Endothelial cell of umbilical vein (primary cell): ENCODE measurements around the gene MIER2. TPM values are rescaled to one million over a fixed set of nuclear protein-coding genes. Genes with fewer than 3 reads are reported as not detected.

Experiments
- BruUV-seq: library from RNA; stranded (reverse); fragments of 400-500 nt; replicated peaks from 2 replicates; lab custom pipeline; 2021; lab: Mats Ljungman, UMichigan
- CTCF ChIA-PET: fragments of 300-600, 350-600 bp; sonication (Branson Sonifier 250); formaldehyde crosslinking; loops from one replicate; lab custom pipeline; 2021; ENCODE audit warnings: antibody characterized with exemption, inconsistent platforms; lab: Charles Lee
- POLR2A ChIA-PET: fragments of 300-600, 350-600 bp; sonication (Branson Sonifier 250); formaldehyde crosslinking; loops from one replicate; lab custom pipeline; 2021; ENCODE audit warnings: antibody characterized with exemption, inconsistent platforms; lab: Charles Lee
- DNase-seq: peaks from one replicate; pipeline ENCODE4 v3.0.0-alpha.2; 2011; ENCODE audit warnings: low read depth, low spot score
- FAIRE-seq: peaks from 2 replicates; lab custom pipeline; 2011; peaks lifted over from hg19 to GRCh38; lab: Jason Lieb, UNC
- H2AFZ ChIP-seq: 2 replicates; pipeline ENCODE4 v1.6.0; 2012; ENCODE audit warnings: low read depth, low read length, control low read depth, inconsistent platforms
- H3K27ac ChIP-seq: 2 replicates; pipeline ENCODE4 v1.5.1; 2011; ENCODE audit warnings: low read depth, mild to moderate bottlenecking, control low read depth, low read length, moderate library complexity; ENCODE audit not compliant: insufficient read depth
- H3K27me3 ChIP-seq, 2 experiments: 2 replicates each; pipeline versions ENCODE4 v1.6.0 to v1.6.1; 2011; ENCODE audit warnings: low read length in 2 of 2, mixed read lengths in 1 of 2; ENCODE audit not compliant: control insufficient read depth in 2 of 2, insufficient read depth in 2 of 2
- H3K36me3 ChIP-seq, 2 experiments: 2 replicates in 1 of 2; 3 replicates in 1 of 2; pipeline ENCODE4 v1.5.1; 2011; ENCODE audit warnings: low read length in 2 of 2, mild to moderate bottlenecking in 1 of 2, moderate library complexity in 1 of 2; ENCODE audit not compliant: control insufficient read depth in 2 of 2, insufficient read depth in 2 of 2; ENCODE audit errors: extremely low read depth in 1 of 2
- H3K4me1 ChIP-seq: 3 replicates; pipeline ENCODE4 v1.5.1; 2011; ENCODE audit warnings: mild to moderate bottlenecking, low read length; ENCODE audit not compliant: control insufficient read depth, insufficient read depth; ENCODE audit errors: extremely low read depth
- H3K4me2 ChIP-seq: 2 replicates; pipeline ENCODE4 v1.6.1; 2011; ENCODE audit warnings: low read length, control low read depth, mixed read lengths; ENCODE audit not compliant: insufficient read depth
- H3K4me3 ChIP-seq, 3 experiments: fragments of 200-600 bp in 1 of 3; sonication (generic), shearing (Covaris generic) in 1 of 3; replicated peaks in 1 of 3; 2 replicates each; pipeline ENCODE4 v1.5.1; 2011 to 2016; ENCODE audit warnings: control low read depth in 3 of 3, low read length in 3 of 3, mild to moderate bottlenecking in 2 of 3, inconsistent platforms in 1 of 3, low read depth in 1 of 3, moderate library complexity in 1 of 3; ENCODE audit not compliant: insufficient read depth in 1 of 3
- H3K79me2 ChIP-seq: 2 replicates; pipeline ENCODE4 v1.6.0; 2012; ENCODE audit warnings: low read length, inconsistent platforms; ENCODE audit not compliant: control insufficient read depth, insufficient read depth
- H3K9ac ChIP-seq: replicated peaks from 2 replicates; pipeline ENCODE3; 2011; ENCODE audit warnings: low read length, control low read depth; ENCODE audit not compliant: insufficient read depth; ENCODE audit errors: extremely low read depth
- H3K9me1 ChIP-seq: replicated peaks from 3 replicates; pipeline ENCODE4 v1.6.0; 2011; ENCODE audit warnings: mild to moderate bottlenecking, low read length; ENCODE audit not compliant: control insufficient read depth, insufficient read depth; ENCODE audit errors: extremely low read depth
- H3K9me3 ChIP-seq: replicated peaks from 2 replicates; pipeline ENCODE4 v1.5.1; 2012; ENCODE audit warnings: low read length, inconsistent platforms; ENCODE audit not compliant: control insufficient read depth, insufficient read depth
- H4K20me1 ChIP-seq: replicated peaks from 2 replicates; pipeline ENCODE3; 2011; ENCODE audit warnings: mild to moderate bottlenecking, low read length; ENCODE audit not compliant: control insufficient read depth, insufficient read depth; ENCODE audit errors: extremely low read depth
- EZH2 ChIP-seq: IDR thresholded peaks from 2 replicates; pipeline ENCODE4 v1.6.1; 2012; ENCODE audit warnings: borderline replicate concordance, low read depth, mild to moderate bottlenecking, moderate library complexity, low read length, inconsistent platforms; ENCODE audit not compliant: severe bottlenecking
- FOS ChIP-seq: IDR thresholded peaks from 2 replicates; pipeline ENCODE4 v1.6.1; 2011; ENCODE audit warnings: mild to moderate bottlenecking, low read length, moderate library complexity, borderline replicate concordance; ENCODE audit not compliant: insufficient read depth
- GATA2 ChIP-seq: IDR thresholded peaks from 2 replicates; pipeline ENCODE4 v1.7.0; 2011; ENCODE audit warnings: low read depth, mild to moderate bottlenecking, moderate library complexity, mixed read lengths, low read length; ENCODE audit not compliant: insufficient read length, insufficient read depth
- JUN ChIP-seq: IDR thresholded peaks from 2 replicates; pipeline ENCODE4 v1.6.1; 2011; ENCODE audit warnings: borderline replicate concordance, low read depth; ENCODE audit not compliant: insufficient read length, insufficient read depth
- MYC ChIP-seq: IDR thresholded peaks from one replicate; pipeline ENCODE4 v1.6.1; 2011; ENCODE audit warnings: mild to moderate bottlenecking, low read depth, low read length
- POLR2A ChIP-seq: IDR thresholded peaks from 2 replicates; pipeline ENCODE4 v1.6.1; 2012; ENCODE audit warnings: low read depth, mild to moderate bottlenecking, control low read depth, low read length
- POLR2AphosphoS5 ChIP-seq: IDR thresholded peaks from 2 replicates; pipeline ENCODE4 v1.6.1; 2012; ENCODE audit warnings: low read depth, mild to moderate bottlenecking, control low read depth, low read length, moderate library complexity; ENCODE audit not compliant: insufficient read depth
- dilution Hi-C: fragments of 300-500 bp; cut with MboI; formaldehyde crosslinking; loops from one replicate; pipeline ENCODE4 v1.15.0; 2019; ENCODE audit warnings: low sequenced_read_pairs; ENCODE audit not compliant: extremely low pct_ligation_motif_present
- intact Hi-C: fragments of 100-400 bp; cut with micrococcal nuclease; formaldehyde crosslinking; loops from one replicate; pipeline ENCODE4 v1.10.0; 2022
- polyA plus RNA-seq, 4 experiments: library from polyadenylated mRNA; depleted of rRNA in 3 of 4; stranded (reverse) in 3 of 4; unstranded in 1 of 4; fragments of >200 nt; gene quantifications; 2 replicates each; pipeline versions ENCODE4 v1.2.1 to v1.2.3, GENCODE V29; 2011 to 2012; ENCODE audit warnings: missing spikeins in 1 of 4
- total RNA-seq: library from RNA; stranded (reverse); gene quantifications from 2 replicates; pipeline ENCODE4 v1.2.3, GENCODE V29; 2021
- TF ChIP-seq, protein P1 (sequence below): IDR thresholded peaks from 2 replicates; pipeline ENCODE4 v1.6.1; 2011; ENCODE audit not compliant: insufficient read depth, insufficient read length
- TF ChIP-seq, protein P2 (sequence below), 2 donors: IDR thresholded peaks; 1 replicate in 1 of 2; 2 replicates in 1 of 2; pipeline ENCODE4 v1.5.1; 2011; ENCODE audit warnings: low read length in 2 of 2, mild to moderate bottlenecking in 2 of 2, moderate library complexity in 2 of 2, control low read depth in 1 of 2, inconsistent platforms in 1 of 2, low read depth in 1 of 2; ENCODE audit not compliant: insufficient read depth in 1 of 2; ENCODE audit errors: extremely low read depth in 1 of 2

MIER2 gene
- total and polyA plus RNA-seq, 2 donors (not counting 3 experiments of a cell fraction or from before 2014, with no cell fraction given): 20.3 to 44.9 TPM

DNA sequence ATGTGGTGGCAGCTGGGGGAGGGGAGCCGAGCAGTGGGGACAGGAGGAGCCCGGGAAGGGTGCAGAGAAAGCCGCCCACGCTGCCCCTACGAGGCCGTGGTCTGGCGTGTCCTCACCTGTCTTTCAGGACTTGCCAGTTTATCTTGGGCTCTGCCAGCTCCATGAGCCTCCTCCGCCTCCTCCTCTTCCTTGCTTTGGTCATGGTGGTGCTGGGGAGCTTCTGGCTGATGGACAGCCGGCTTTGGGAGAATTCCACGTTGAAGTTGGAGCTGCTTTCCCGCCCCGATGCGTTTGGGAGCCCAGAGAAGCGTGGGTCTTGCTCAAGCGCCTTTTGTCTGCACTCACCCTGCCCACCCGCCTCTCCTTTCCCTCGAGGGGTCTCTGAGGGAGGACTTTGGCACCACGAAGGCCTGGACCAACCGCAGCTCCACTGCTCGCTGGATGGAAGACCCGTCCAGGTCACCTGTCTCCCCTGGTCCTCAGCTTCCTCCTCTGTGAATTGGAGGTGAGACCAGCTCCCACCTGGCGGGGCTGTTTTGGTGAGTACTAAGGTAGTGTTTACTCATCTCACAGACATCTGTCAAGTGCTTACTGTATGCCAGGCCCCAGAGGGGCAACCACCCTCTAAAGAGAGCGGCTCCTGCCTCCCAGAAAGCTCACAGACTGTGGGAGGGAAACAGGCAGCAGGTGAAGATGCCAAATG, 29.7 kb upstream of the MIER2 start:
- Histone ChIP-seq H3K4me2 (no peak overlapping the region), H3K27ac (no peak overlapping the region), H3K36me3 (no peaks in the 10 kb centered on the region), H3K9me3 (no peaks in the 10 kb centered on the region), H4K20me1 (no peaks in the 10 kb centered on the region), H3K9ac (no peak overlapping the region), H3K9me1 (no peaks in the 10 kb centered on the region), H2AFZ (no peak overlapping the region), H3K4me1 (no peaks in the 10 kb centered on the region), H3K79me2 (no peaks in the 10 kb centered on the region), H3K27me3 (no peaks in the 10 kb centered on the region), H3K4me3 (no peak overlapping the region)
- intact Hi-C loops (no loop called here), dilution Hi-C loops (no loop called here)
- POLR2A ChIA-PET: no interaction called here
- no TSS peak for BruUV-seq
- FAIRE-seq: no peak
- TF ChIP-seq JUN (no peak), POLR2A (no peak), MYC (no peak), FOS (no peak), GATA2 (no peak), EZH2 (no peak), POLR2AphosphoS5 (no peak)
- TF ChIP-seq, protein P1, sequence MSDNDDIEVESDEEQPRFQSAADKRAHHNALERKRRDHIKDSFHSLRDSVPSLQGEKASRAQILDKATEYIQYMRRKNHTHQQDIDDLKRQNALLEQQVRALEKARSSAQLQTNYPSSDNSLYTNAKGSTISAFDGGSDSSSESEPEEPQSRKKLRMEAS: no peak
- TF ChIP-seq, protein P2, sequence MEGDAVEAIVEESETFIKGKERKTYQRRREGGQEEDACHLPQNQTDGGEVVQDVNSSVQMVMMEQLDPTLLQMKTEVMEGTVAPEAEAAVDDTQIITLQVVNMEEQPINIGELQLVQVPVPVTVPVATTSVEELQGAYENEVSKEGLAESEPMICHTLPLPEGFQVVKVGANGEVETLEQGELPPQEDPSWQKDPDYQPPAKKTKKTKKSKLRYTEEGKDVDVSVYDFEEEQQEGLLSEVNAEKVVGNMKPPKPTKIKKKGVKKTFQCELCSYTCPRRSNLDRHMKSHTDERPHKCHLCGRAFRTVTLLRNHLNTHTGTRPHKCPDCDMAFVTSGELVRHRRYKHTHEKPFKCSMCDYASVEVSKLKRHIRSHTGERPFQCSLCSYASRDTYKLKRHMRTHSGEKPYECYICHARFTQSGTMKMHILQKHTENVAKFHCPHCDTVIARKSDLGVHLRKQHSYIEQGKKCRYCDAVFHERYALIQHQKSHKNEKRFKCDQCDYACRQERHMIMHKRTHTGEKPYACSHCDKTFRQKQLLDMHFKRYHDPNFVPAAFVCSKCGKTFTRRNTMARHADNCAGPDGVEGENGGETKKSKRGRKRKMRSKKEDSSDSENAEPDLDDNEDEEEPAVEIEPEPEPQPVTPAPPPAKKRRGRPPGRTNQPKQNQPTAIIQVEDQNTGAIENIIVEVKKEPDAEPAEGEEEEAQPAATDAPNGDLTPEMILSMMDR (IDR thresholded peaks at IDR 0.05; ENCODE audit: extremely low read depth in 1 of 2, insufficient read depth in 1 of 2, low read depth in 1 of 2, low read length in 2 of 2): no peak
- CTCF ChIA-PET: interaction anchor here (0.8 to 2.1 kb wide), 2 partner anchors 10 to 121 kb away, joined by 3 to 4 read pairs; no protein-coding TSS in a partner anchor
- no peak for DNase-seq
